RWPE2 (cell line): ENCODE measurements around the gene SLFN5.
"Not testable (repeated sequence)": the region's sequence is repeated elsewhere in the genome, so short reads cannot be mapped to it uniquely, and the experiment has no call there.

Experiments
- ATAC-seq: fragments of 200-7000 bp; cut with Tn5 transposase; 3 replicates; pipeline ENCODE4 v1.9.1; 2021; ENCODE audit warnings: low read depth
- DNase-seq: peaks from one replicate; pipeline ENCODE4 v3.0.0-alpha.2; 2020; ENCODE audit warnings: low spot score
- H3K27ac ChIP-seq: fragments of 450-650 bp; 2 replicates; pipeline ENCODE4 v1.5.1; 2017; ENCODE audit warnings: mild to moderate bottlenecking; ENCODE audit not compliant: poor library complexity, severe bottlenecking
- H3K27me3 ChIP-seq: fragments of 250-450 bp; sonication (Bioruptor Pico); 2 replicates; pipeline ENCODE4 v1.5.1; 2021; ENCODE audit warnings: mild to moderate bottlenecking, moderate library complexity; ENCODE audit not compliant: insufficient read depth, poor library complexity, severe bottlenecking
- H3K36me3 ChIP-seq: fragments of 250-450 bp; sonication (Bioruptor Pico); 2 replicates; pipeline ENCODE4 v1.5.1; 2020; ENCODE audit warnings: low read depth, mild to moderate bottlenecking, moderate library complexity
- H3K4me1 ChIP-seq: fragments of 250-450 bp; sonication (Bioruptor Pico); 2 replicates; pipeline ENCODE4 v1.5.1; 2021; ENCODE audit warnings: mild to moderate bottlenecking, moderate library complexity; ENCODE audit not compliant: insufficient read depth, poor library complexity, severe bottlenecking
- H3K4me3 ChIP-seq: fragments of 250-450 bp; sonication (Bioruptor Pico); 2 replicates; pipeline ENCODE4 v1.5.1; 2021; ENCODE audit warnings: mild to moderate bottlenecking, moderate library complexity; ENCODE audit not compliant: severe bottlenecking
- H3K9me3 ChIP-seq: fragments of 250-450 bp; sonication (Bioruptor Pico); 2 replicates; pipeline ENCODE4 v1.5.1; 2021; ENCODE audit warnings: mild to moderate bottlenecking, moderate library complexity; ENCODE audit not compliant: severe bottlenecking
- TF ChIP-seq, protein P1 (sequence below): fragments of 450-650 bp; IDR thresholded peaks from one replicate; pipeline ENCODE4 v1.5.1; 2017; ENCODE audit warnings: mild to moderate bottlenecking, moderate library complexity; ENCODE audit not compliant: poor library complexity, severe bottlenecking

Gene SLFN5

DNA sequence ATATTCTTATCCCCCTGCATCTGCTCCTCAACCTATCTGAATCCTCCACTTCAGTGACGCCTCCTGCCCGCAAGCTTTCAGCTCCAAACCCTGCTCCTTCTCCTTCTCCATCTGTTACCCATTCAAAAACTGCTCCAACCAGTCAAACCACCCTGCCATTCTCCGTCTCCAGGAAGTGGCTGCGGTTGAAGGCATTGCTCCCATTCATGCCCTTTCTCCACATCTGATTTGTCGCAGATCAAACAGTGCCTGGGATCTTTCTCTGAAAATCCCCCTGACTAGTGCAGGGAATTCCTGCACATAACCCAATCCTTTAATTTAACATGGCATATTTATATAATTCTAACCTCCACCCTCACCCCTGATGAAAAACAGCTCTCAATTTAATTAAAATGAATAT is 56.3 kb downstream of the SLFN5 start:
- Histone ChIP-seq H3K4me3 (no peak overlapping the region), H3K27me3 (no peaks in the 10 kb centered on the region), H3K27ac (no peak overlapping the region), H3K36me3 (no peaks in the 10 kb centered on the region), H3K4me1 (no peaks in the 10 kb centered on the region), H3K9me3 (peaks cover 8% of the 10 kb centered on the region)
- TF ChIP-seq, protein P1, sequence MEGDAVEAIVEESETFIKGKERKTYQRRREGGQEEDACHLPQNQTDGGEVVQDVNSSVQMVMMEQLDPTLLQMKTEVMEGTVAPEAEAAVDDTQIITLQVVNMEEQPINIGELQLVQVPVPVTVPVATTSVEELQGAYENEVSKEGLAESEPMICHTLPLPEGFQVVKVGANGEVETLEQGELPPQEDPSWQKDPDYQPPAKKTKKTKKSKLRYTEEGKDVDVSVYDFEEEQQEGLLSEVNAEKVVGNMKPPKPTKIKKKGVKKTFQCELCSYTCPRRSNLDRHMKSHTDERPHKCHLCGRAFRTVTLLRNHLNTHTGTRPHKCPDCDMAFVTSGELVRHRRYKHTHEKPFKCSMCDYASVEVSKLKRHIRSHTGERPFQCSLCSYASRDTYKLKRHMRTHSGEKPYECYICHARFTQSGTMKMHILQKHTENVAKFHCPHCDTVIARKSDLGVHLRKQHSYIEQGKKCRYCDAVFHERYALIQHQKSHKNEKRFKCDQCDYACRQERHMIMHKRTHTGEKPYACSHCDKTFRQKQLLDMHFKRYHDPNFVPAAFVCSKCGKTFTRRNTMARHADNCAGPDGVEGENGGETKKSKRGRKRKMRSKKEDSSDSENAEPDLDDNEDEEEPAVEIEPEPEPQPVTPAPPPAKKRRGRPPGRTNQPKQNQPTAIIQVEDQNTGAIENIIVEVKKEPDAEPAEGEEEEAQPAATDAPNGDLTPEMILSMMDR: no peak
- DNase-seq: no peak
- ATAC-seq: no peak

DNA sequence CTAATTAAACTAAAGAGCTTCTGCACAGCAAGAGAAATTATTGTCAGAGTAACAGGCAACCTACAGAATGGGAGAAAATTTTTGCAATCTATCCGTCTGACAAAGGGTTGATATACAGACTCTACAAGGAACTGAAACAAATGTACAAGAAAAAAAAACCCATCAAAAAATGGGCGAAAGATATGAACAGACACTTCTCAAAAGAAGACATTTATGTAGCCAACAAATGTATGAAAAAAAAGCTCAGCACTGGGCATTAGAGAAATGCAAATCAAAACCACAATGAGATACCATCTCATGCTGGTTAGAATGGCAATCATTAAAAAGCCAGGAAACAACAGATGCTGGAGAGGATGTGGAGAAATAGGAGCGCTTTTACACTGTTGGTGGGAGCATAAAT is 66.5 kb downstream of the SLFN5 start:
- not testable (repeated sequence) for H3K36me3 ChIP-seq, H3K4me1 ChIP-seq, ATAC-seq, DNase-seq, H3K27ac ChIP-seq, H3K4me3 ChIP-seq, H3K27me3 ChIP-seq, H3K9me3 ChIP-seq

DNA sequence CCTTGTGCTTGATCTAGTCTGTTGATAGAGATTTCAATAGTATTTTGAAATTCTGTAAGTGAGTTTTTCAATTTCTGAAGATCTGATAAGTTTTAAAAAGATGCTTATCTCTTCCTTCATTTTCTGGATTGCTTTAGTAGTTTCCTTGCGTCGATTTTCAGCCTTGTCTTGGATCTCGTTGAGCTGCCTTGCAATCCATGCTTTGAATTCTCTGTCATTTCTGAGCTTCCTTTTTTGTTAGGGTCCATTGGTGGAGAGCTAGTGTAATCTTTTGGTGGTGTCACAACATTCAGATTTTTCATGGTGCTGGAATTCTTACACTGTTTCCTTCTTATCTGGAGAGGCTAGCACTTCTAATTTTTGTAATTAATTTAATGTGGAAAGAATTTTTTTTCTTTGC is 69.5 kb downstream of the SLFN5 start:
- Histone ChIP-seq H3K36me3 (no peaks in the 10 kb centered on the region), H3K4me3 (no peak overlapping the region), H3K27me3 (peaks cover 1% of the 10 kb centered on the region), H3K4me1 (peaks cover 3% of the 10 kb centered on the region), H3K27ac (no peak overlapping the region), H3K9me3 (no peaks in the 10 kb centered on the region)
- TF ChIP-seq, protein P1: no peak
- no peak for DNase-seq
- ATAC-seq: no peak

DNA sequence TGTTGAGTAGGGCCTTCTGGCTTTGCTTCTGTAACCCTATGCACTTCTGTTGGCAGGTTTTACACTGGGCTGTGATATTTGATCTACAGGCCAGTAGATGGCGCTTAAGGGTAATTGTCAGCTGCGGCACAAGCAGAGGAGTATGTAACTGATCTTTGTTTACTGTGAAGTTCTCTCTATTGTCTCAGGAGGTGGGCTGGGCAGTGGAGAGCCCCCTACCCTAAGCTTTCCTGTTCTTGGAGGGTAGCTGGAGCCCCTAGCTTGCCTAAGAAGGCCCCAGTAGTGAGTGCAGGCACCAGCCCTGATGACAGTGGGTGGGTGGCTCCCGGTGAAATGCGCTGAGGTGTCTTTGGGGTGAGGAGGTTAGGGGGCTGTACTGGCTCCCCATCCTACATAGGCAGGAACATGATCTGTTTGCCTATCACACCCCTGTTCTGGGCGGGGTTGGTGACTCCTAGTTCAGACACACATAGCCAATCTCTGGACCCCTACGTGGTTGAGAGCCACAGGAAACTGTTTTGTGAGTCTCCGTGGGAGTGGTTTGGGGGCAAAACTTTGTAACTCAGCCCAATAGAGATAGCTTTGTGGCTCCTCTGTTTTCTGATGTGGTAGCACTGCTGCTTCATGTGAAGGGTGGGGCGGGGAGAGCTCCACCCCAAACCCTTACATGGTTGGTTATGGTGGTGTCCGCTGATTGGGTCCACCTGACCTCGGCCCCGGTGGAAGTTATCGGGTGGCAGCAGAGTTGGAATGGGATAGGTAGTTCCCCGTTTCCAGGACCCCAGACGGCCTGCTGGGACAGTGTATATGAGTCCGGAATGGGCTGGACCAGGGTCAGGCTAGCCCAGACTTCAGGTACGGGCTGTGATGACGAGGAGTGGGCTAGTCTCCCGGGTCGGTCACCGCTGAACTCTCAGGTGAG is 70.2 kb downstream of the SLFN5 start:
- Histone ChIP-seq H3K36me3 (no peaks in the 10 kb centered on the region), H3K9me3 (no peaks in the 10 kb centered on the region), H3K4me1 (peaks cover 3% of the 10 kb centered on the region), H3K4me3 (no peak overlapping the region), H3K27ac (no peak overlapping the region), H3K27me3 (no peaks in the 10 kb centered on the region)
- peak; percentile 80 for ATAC-seq
- TF ChIP-seq, protein P1: peak; percentile 85
- no peak for DNase-seq

DNA sequence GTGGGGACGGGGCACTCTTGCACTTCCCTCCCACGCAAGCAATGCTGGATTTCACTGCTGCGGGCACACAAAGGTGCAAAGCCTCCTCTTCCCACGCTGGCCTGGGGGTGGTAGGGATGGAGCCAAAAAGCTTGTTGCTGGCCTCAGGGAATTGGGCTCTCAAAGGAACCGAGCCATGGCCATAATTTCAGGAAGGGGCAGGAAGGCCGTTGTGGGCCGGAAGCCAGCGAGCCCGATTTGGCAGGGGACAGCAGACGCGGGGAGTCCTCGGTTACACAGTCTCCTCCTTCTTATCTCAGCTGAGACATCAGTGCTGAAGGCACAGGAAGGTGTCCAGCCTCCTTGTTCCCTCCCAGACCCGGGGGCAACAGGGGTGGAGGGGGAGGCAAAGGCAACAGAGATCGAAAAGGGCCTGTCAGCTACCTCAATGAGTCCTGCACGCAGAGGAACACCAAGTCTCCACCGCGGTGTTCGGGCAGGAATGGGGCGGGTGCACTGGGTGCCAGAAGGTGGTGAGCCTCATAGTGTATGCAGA is 71.1 kb downstream of the SLFN5 start:
- Histone ChIP-seq H3K27me3 (peaks cover 6% of the 10 kb centered on the region), H3K4me1 (peaks cover 3% of the 10 kb centered on the region), H3K36me3 (no peaks in the 10 kb centered on the region), H3K9me3 (no peaks in the 10 kb centered on the region), H3K4me3 (no peak overlapping the region), H3K27ac (no peak overlapping the region)
- no peak for ATAC-seq
- TF ChIP-seq, protein P1: no peak
- DNase-seq: no peak
